Endothelial cell of umbilical vein (primary cell): ENCODE measurements around the gene SMAD6. TPM values are rescaled to one million over a fixed set of nuclear protein-coding genes. Genes with fewer than 3 reads are reported as not detected.
A peak's percentile ranks its signal among the peaks of the same experiment; 100 is the strongest.
"Not testable (repeated sequence)": the region's sequence is repeated elsewhere in the genome, so short reads cannot be mapped to it uniquely, and the experiment has no call there.

Source experiments
- BruUV-seq: library from RNA; stranded (reverse); fragments of 400-500 nt; replicated peaks from 2 replicates; lab custom pipeline; 2021; lab: Mats Ljungman, UMichigan
- CTCF ChIA-PET: fragments of 300-600, 350-600 bp; sonication (Branson Sonifier 250); formaldehyde crosslinking; loops from one replicate; lab custom pipeline; 2021; ENCODE audit warnings: antibody characterized with exemption, inconsistent platforms; lab: Charles Lee
- POLR2A ChIA-PET: fragments of 300-600, 350-600 bp; sonication (Branson Sonifier 250); formaldehyde crosslinking; loops from one replicate; lab custom pipeline; 2021; ENCODE audit warnings: antibody characterized with exemption, inconsistent platforms; lab: Charles Lee
- DNase-seq: peaks from one replicate; pipeline ENCODE4 v3.0.0-alpha.2; 2011; ENCODE audit warnings: low read depth, low spot score
- FAIRE-seq: peaks from 2 replicates; lab custom pipeline; 2011; peaks lifted over from hg19 to GRCh38; lab: Jason Lieb, UNC
- H2AFZ ChIP-seq: 2 replicates; pipeline ENCODE4 v1.6.0; 2012; ENCODE audit warnings: low read depth, low read length, control low read depth, inconsistent platforms
- H3K27ac ChIP-seq: 2 replicates; pipeline ENCODE4 v1.5.1; 2011; ENCODE audit warnings: low read depth, mild to moderate bottlenecking, control low read depth, low read length, moderate library complexity; ENCODE audit not compliant: insufficient read depth
- H3K27me3 ChIP-seq, 2 experiments: 2 replicates each; pipeline versions ENCODE4 v1.6.0 to v1.6.1; 2011; ENCODE audit warnings: low read length in 2 of 2, mixed read lengths in 1 of 2; ENCODE audit not compliant: control insufficient read depth in 2 of 2, insufficient read depth in 2 of 2
- H3K36me3 ChIP-seq, 2 experiments: 2 replicates in 1 of 2; 3 replicates in 1 of 2; pipeline ENCODE4 v1.5.1; 2011; ENCODE audit warnings: low read length in 2 of 2, mild to moderate bottlenecking in 1 of 2, moderate library complexity in 1 of 2; ENCODE audit not compliant: control insufficient read depth in 2 of 2, insufficient read depth in 2 of 2; ENCODE audit errors: extremely low read depth in 1 of 2
- H3K4me1 ChIP-seq: 3 replicates; pipeline ENCODE4 v1.5.1; 2011; ENCODE audit warnings: mild to moderate bottlenecking, low read length; ENCODE audit not compliant: control insufficient read depth, insufficient read depth; ENCODE audit errors: extremely low read depth
- H3K4me2 ChIP-seq: 2 replicates; pipeline ENCODE4 v1.6.1; 2011; ENCODE audit warnings: low read length, control low read depth, mixed read lengths; ENCODE audit not compliant: insufficient read depth
- H3K4me3 ChIP-seq, 3 experiments: fragments of 200-600 bp in 1 of 3; sonication (generic), shearing (Covaris generic) in 1 of 3; replicated peaks in 1 of 3; 2 replicates each; pipeline ENCODE4 v1.5.1; 2011 to 2016; ENCODE audit warnings: control low read depth in 3 of 3, low read length in 3 of 3, mild to moderate bottlenecking in 2 of 3, inconsistent platforms in 1 of 3, low read depth in 1 of 3, moderate library complexity in 1 of 3; ENCODE audit not compliant: insufficient read depth in 1 of 3
- H3K79me2 ChIP-seq: 2 replicates; pipeline ENCODE4 v1.6.0; 2012; ENCODE audit warnings: low read length, inconsistent platforms; ENCODE audit not compliant: control insufficient read depth, insufficient read depth
- H3K9ac ChIP-seq: replicated peaks from 2 replicates; pipeline ENCODE3; 2011; ENCODE audit warnings: low read length, control low read depth; ENCODE audit not compliant: insufficient read depth; ENCODE audit errors: extremely low read depth
- H3K9me1 ChIP-seq: replicated peaks from 3 replicates; pipeline ENCODE4 v1.6.0; 2011; ENCODE audit warnings: mild to moderate bottlenecking, low read length; ENCODE audit not compliant: control insufficient read depth, insufficient read depth; ENCODE audit errors: extremely low read depth
- H3K9me3 ChIP-seq: replicated peaks from 2 replicates; pipeline ENCODE4 v1.5.1; 2012; ENCODE audit warnings: low read length, inconsistent platforms; ENCODE audit not compliant: control insufficient read depth, insufficient read depth
- H4K20me1 ChIP-seq: replicated peaks from 2 replicates; pipeline ENCODE3; 2011; ENCODE audit warnings: mild to moderate bottlenecking, low read length; ENCODE audit not compliant: control insufficient read depth, insufficient read depth; ENCODE audit errors: extremely low read depth
- CTCF ChIP-seq, 2 donors: IDR thresholded peaks; 1 replicate in 1 of 2; 2 replicates in 1 of 2; pipeline ENCODE4 v1.5.1; 2011; ENCODE audit warnings: low read length in 2 of 2, mild to moderate bottlenecking in 2 of 2, moderate library complexity in 2 of 2, control low read depth in 1 of 2, inconsistent platforms in 1 of 2, low read depth in 1 of 2; ENCODE audit not compliant: insufficient read depth in 1 of 2; ENCODE audit errors: extremely low read depth in 1 of 2
- EZH2 ChIP-seq: IDR thresholded peaks from 2 replicates; pipeline ENCODE4 v1.6.1; 2012; ENCODE audit warnings: borderline replicate concordance, low read depth, mild to moderate bottlenecking, moderate library complexity, low read length, inconsistent platforms; ENCODE audit not compliant: severe bottlenecking
- FOS ChIP-seq: IDR thresholded peaks from 2 replicates; pipeline ENCODE4 v1.6.1; 2011; ENCODE audit warnings: mild to moderate bottlenecking, low read length, moderate library complexity, borderline replicate concordance; ENCODE audit not compliant: insufficient read depth
- GATA2 ChIP-seq: IDR thresholded peaks from 2 replicates; pipeline ENCODE4 v1.7.0; 2011; ENCODE audit warnings: low read depth, mild to moderate bottlenecking, moderate library complexity, mixed read lengths, low read length; ENCODE audit not compliant: insufficient read length, insufficient read depth
- JUN ChIP-seq: IDR thresholded peaks from 2 replicates; pipeline ENCODE4 v1.6.1; 2011; ENCODE audit warnings: borderline replicate concordance, low read depth; ENCODE audit not compliant: insufficient read length, insufficient read depth
- MAX ChIP-seq: IDR thresholded peaks from 2 replicates; pipeline ENCODE4 v1.6.1; 2011; ENCODE audit not compliant: insufficient read depth, insufficient read length
- MYC ChIP-seq: IDR thresholded peaks from one replicate; pipeline ENCODE4 v1.6.1; 2011; ENCODE audit warnings: mild to moderate bottlenecking, low read depth, low read length
- POLR2A ChIP-seq: IDR thresholded peaks from 2 replicates; pipeline ENCODE4 v1.6.1; 2012; ENCODE audit warnings: low read depth, mild to moderate bottlenecking, control low read depth, low read length
- POLR2AphosphoS5 ChIP-seq: IDR thresholded peaks from 2 replicates; pipeline ENCODE4 v1.6.1; 2012; ENCODE audit warnings: low read depth, mild to moderate bottlenecking, control low read depth, low read length, moderate library complexity; ENCODE audit not compliant: insufficient read depth
- dilution Hi-C: fragments of 300-500 bp; cut with MboI; formaldehyde crosslinking; loops from one replicate; pipeline ENCODE4 v1.15.0; 2019; ENCODE audit warnings: low sequenced_read_pairs; ENCODE audit not compliant: extremely low pct_ligation_motif_present
- intact Hi-C: fragments of 100-400 bp; cut with micrococcal nuclease; formaldehyde crosslinking; loops from one replicate; pipeline ENCODE4 v1.10.0; 2022
- polyA plus RNA-seq, 4 experiments: library from polyadenylated mRNA; depleted of rRNA in 3 of 4; stranded (reverse) in 3 of 4; unstranded in 1 of 4; fragments of >200 nt; gene quantifications; 2 replicates each; pipeline versions ENCODE4 v1.2.1 to v1.2.3, GENCODE V29; 2011 to 2012; ENCODE audit warnings: missing spikeins in 1 of 4
- total RNA-seq: library from RNA; stranded (reverse); gene quantifications from 2 replicates; pipeline ENCODE4 v1.2.3, GENCODE V29; 2021

Gene SMAD6
- total and polyA plus RNA-seq, 2 donors (not counting 3 experiments of a cell fraction or from before 2014, with no cell fraction given): 7.3 to 12.5 TPM

- no peaks in the 10 kb centered on the region for H3K9me3 ChIP-seq
- ChIA-PET POLR2A (no interaction called here), CTCF (interaction anchor here (0.6 to 3.6 kb wide), 11 partner anchors 8 to 167 kb away, joined by 3 to 24 read pairs (median 4); partner anchors contain the start of gene SMAD6)
- BruUV-seq: no TSS peak
- peaks cover 7% of the 10 kb centered on the region for H3K4me1 ChIP-seq
- H3K4me3 ChIP-seq: no peak overlapping the region
- no peaks in the 10 kb centered on the region for H3K36me3 ChIP-seq
- no peak overlapping the region for H3K9ac ChIP-seq
- no peak overlapping the region for H2AFZ ChIP-seq
- no peaks in the 10 kb centered on the region for H4K20me1 ChIP-seq
- no peaks in the 10 kb centered on the region for H3K9me1 ChIP-seq
- dilution Hi-C loops (no loop called here), intact Hi-C loops (no loop called here)
- TF ChIP-seq MYC (no peak), POLR2A (no peak), POLR2AphosphoS5 (no peak), MAX (no peak), CTCF (IDR thresholded peaks at IDR 0.05; ENCODE audit: extremely low read depth in 1 of 2, insufficient read depth in 1 of 2, low read depth in 1 of 2, low read length in 2 of 2) (no peak), EZH2 (no peak), FOS (no peak), JUN (no peak), GATA2 (no peak)
- H3K27ac ChIP-seq: no peak overlapping the region
- H3K79me2 ChIP-seq: no peaks in the 10 kb centered on the region
- no peak overlapping the region for H3K4me2 ChIP-seq
- H3K27me3 ChIP-seq: no peaks in the 10 kb centered on the region
- peak; percentile 62 for FAIRE-seq
- peak; percentile 44 for DNase-seq
Measured at GRCh38 chr15:66685638-66686150, 16.3 kb upstream of the SMAD6 start.

GRCh38 chr15:66690912-66691311 is 11.1 kb upstream of the SMAD6 start:
- BruUV-seq, FAIRE-seq, H4K20me1 ChIP-seq, H2AFZ ChIP-seq, H3K27ac ChIP-seq, H3K9me3 ChIP-seq, CTCF ChIA-PET, POLR2A ChIA-PET, H3K4me1 ChIP-seq, H3K27me3 ChIP-seq, H3K4me3 ChIP-seq, H3K36me3 ChIP-seq, intact Hi-C loops, H3K79me2 ChIP-seq, H3K9me1 ChIP-seq, H3K9ac ChIP-seq, dilution Hi-C loops, H3K4me2 ChIP-seq, DNase-seq: not testable (repeated sequence)
